ENCODE data around the gene LRRK2.
"Not testable (repeated sequence)": the region's sequence is repeated elsewhere in the genome, so short reads cannot be mapped to it uniquely, and the experiment has no call there.

Gene LRRK2

GRCh38 chr12:40248585-40249297 lies 23.9 kb downstream of the LRRK2 start:
- DNase-seq, result no peak

GRCh38 chr12:40250652-40251051 lies 25.9 kb downstream of the LRRK2 start:
- not testable (repeated sequence) for DNase-seq

- DNase-seq, result peak; percentile 2
These were observed 29.1 kb downstream of the LRRK2 start for GRCh38 chr12:40253936-40254335.

GRCh38 chr12:40254455-40255085 lies 29.8 kb downstream of the LRRK2 start:
- no peak for DNase-seq

GRCh38 chr12:40258371-40258770 lies 33.6 kb downstream of the LRRK2 start:
- no peak for DNase-seq

- no peak for DNase-seq
These were observed 37.1 kb downstream of the LRRK2 start for GRCh38 chr12:40261937-40262336.

- DNase-seq, result no peak
These were observed 37.9 kb downstream of the LRRK2 start for GRCh38 chr12:40262657-40263056.

GRCh38 chr12:40263616-40264409 lies 39.0 kb downstream of the LRRK2 start:
- DNase-seq, result no peak

- no peak for DNase-seq
These were observed 47.3 kb downstream of the LRRK2 start for GRCh38 chr12:40271981-40272664.

GRCh38 chr12:40281791-40282364 lies 57.1 kb downstream of the LRRK2 start:
- DNase-seq, result no peak

GRCh38 chr12:40286583-40286982 lies 61.8 kb downstream of the LRRK2 start:
- DNase-seq, result peak; percentile 4

- no peak for DNase-seq
These were observed 62.7 kb downstream of the LRRK2 start for GRCh38 chr12:40287369-40287975.

GRCh38 chr12:40292788-40293429 lies 68.1 kb downstream of the LRRK2 start:
- no peak for DNase-seq

- no peak for DNase-seq
These were observed 73.5 kb downstream of the LRRK2 start for GRCh38 chr12:40298341-40298740.

- no peak for DNase-seq
These were observed 75.7 kb downstream of the LRRK2 start for GRCh38 chr12:40300490-40300889.

- DNase-seq, result no peak
These were observed 84.2 kb downstream of the LRRK2 start for GRCh38 chr12:40309001-40309400.

- no peak for DNase-seq
These were observed 85.4 kb downstream of the LRRK2 start for GRCh38 chr12:40310211-40310610.

- no peak for DNase-seq
These were observed 87.4 kb downstream of the LRRK2 start for GRCh38 chr12:40312196-40312595.

GRCh38 chr12:40312982-40313576 lies 88.3 kb downstream of the LRRK2 start:
- no peak for DNase-seq

- DNase-seq, result no peak
These were observed 89.1 kb downstream of the LRRK2 start for GRCh38 chr12:40313928-40314327.

- DNase-seq, result no peak
These were observed 90.1 kb downstream of the LRRK2 start for GRCh38 chr12:40314927-40315326.

Data from fibroblast of skin of back (primary cell).